Urinary bladder (tissue), 4 donors: ENCODE results near the gene PSMC3IP. TPM values are rescaled to one million over a fixed set of nuclear protein-coding genes. Genes with fewer than 3 reads are reported as not detected.

Experiments
- DNase-seq: peaks from one replicate; pipeline ENCODE4 v3.0.0-alpha.2; 2015; ENCODE audit errors: extremely low spot score
- H3K27ac ChIP-seq: one replicate; pipeline ENCODE4 v1.5.1; 2013; ENCODE audit warnings: low read depth, mild to moderate bottlenecking, moderate library complexity
- H3K36me3 ChIP-seq: one replicate; pipeline ENCODE4 v1.6.1; 2013; ENCODE audit warnings: mild to moderate bottlenecking, moderate library complexity; ENCODE audit not compliant: insufficient read depth
- H3K4me1 ChIP-seq: one replicate; pipeline ENCODE4 v1.6.1; 2013; ENCODE audit warnings: mild to moderate bottlenecking, moderate library complexity; ENCODE audit not compliant: insufficient read depth
- H3K4me3 ChIP-seq: one replicate; pipeline ENCODE4 v1.5.1; 2013; ENCODE audit warnings: low read depth, low read length
- WGBS: extraction: QIAGEN DNeasy Blood & Tissue Kit; methylation state at CpG from one replicate; pipeline ENCODE4 v1.1.7; 2013; 5-methylcytosine and 5-hydroxymethylcytosine counted together
- polyA plus RNA-seq: library from polyadenylated mRNA; stranded (reverse); fragments of 200-250 nt; gene quantifications from one replicate; pipeline ENCODE4 v1.2.3, GENCODE V29; 2013
- total RNA-seq: library from RNA; depleted of rRNA; stranded (reverse); fragments of >200 nt; gene quantifications from one replicate; pipeline ENCODE4 v1.2.3, GENCODE V29; 2014
- donor health status: healthy with polysubstance abuse.
- donor health status: healthy.

The PSMC3IP gene
- total and polyA plus RNA-seq, 2 donors, result 4.5 to 7.9 TPM

DNA sequence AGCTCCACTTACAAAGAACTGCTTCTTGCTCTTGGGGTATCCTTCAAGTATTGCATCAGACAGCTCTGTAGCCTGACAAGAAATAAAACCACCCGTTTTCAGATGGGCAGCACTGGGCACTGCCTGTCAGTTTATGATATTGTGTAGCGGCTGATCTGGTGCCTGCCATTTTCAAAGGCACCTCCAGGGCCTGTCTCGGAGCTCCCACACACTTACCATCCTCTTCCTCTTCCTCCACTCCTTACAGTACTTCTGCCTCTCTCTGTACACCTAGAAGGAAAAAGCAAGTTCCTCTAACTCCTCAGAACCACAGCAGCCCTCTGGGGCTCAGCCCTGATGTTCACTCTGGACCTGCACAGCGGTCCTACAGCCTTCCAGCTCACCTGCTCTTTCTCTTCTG lies 4.4 kb downstream of the PSMC3IP start:
- Histone ChIP-seq H3K4me1 (no peaks in the 10 kb centered on the region), H3K4me3 (no peak overlapping the region), H3K36me3 (peaks cover 9% of the 10 kb centered on the region), H3K27ac (no peak overlapping the region)
- no peak for DNase-seq
- WGBS, result 84% methylated on average over 4 of the region's 4 CpGs

DNA sequence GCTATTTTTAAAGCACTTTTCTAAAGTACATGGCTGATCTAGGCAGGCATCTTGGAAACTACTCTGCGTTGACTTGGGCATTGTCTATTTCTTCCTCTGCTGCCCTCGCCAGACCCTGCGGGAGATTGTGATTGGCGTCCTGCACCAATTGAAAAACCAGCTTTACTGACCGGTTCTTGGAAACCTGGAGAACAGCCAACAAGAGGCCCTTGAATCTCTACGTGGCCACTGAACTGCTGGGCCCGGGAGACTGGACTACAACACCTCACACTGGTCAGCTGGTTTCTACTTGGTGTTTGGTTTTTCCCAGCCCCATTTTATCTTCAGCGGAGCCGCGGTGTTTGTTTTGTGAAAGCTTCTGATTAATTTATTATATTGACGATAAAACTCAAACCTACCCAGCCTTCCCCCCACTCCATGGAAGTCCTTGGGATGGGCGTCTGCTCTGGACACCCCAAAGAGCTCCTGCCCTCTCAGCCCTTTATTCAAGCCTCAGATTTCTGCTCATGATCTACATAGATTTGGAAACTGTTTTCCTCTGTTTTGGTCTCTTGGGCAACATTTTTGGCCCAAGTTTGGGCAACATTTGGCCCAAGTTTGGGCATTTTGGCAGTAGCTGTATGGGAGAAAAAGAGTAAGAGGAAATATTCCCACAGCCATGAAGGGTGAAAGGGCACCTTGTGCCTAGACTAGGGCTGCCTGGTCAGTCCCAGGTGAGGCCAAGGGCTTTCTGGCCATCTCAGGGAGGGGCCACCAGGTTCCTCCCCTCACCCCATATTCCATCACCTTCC lies 5.9 kb downstream of the PSMC3IP start:
- H3K27ac ChIP-seq, result no peak overlapping the region
- 72% methylated on average over 12 of the region's 12 CpGs for WGBS
- H3K4me3 ChIP-seq, result no peak overlapping the region
- H3K4me1 ChIP-seq, result no peaks in the 10 kb centered on the region
- DNase-seq, result no peak
- peaks cover 9% of the 10 kb centered on the region for H3K36me3 ChIP-seq

DNA sequence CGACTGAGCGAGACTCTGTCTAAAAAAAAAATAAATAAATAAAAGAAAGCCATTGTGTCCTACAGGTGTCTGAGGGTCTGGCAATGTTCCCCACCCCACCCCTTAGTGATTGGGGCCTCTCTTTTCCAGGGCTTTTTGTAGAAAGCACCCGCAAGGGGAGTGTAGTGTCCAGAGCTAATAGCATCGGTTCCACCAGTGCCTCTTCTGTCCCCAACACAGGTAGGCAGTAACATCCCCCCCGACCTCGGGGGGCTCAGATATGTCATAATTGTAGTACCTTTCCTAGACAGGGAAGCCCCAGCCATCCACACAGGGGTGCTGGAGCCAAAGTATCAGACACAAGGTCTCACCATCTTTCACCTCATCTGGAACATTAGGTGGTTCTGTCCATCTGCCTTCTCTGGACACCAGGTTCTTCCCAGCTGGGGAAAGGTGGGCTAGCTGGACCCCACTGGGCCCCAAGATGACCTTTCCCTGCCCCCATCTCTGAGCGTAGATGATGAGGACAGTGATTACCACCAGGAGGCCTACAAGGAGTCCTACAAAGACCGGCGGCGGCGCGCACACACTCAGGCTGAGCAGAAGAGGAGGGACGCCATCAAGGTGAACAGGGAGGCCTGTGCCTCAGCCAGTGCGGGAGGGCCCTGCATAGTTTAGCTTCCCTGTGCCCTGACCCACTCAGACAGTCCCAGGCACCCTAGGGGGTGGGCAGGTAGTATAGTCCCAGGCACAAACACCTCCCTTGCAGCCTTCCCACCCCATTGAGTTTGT lies 9.0 kb downstream of the PSMC3IP start:
- 87% methylated on average over 14 of the region's 14 CpGs for WGBS
- Histone ChIP-seq H3K4me3 (no peak overlapping the region), H3K36me3 (peaks cover 9% of the 10 kb centered on the region), H3K27ac (no peak overlapping the region), H3K4me1 (no peaks in the 10 kb centered on the region)
- DNase-seq, result no peak

DNA sequence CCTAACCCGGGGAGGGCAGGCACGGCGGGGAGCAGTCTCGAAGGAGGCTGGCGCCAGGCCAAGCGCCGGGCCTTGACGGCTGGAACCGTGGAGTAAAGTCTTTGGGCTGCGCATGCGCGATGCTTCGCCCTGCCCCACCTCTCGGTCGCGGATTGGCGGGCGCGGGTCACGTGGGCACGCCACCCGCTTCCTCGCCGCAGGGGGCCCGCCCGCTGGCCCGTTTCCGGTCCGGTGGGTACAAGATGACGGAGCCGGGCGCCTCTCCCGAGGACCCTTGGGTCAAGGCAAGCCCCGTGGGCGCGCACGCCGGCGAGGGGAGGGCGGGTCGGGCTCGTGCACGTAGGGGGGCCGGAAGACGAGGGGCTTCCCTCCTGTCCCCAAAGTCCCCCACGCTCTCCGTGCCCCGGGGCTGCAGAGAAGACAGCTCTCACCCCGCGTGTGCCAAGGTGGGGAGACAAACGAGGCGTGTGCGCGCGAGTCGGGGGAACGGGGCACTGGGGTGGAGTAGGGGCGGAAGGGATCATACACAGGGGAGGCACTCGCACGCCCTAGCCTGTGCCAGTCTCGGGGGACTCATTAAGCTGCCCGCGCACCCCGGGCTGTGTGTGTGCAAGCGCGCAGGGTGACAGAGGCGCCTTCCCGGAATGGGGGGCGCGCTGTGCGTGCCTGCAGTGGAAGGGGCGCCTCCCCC lies 10.5 kb downstream of the PSMC3IP start, which contains the start of gene MLX:
Gene MLX (plus strand): TSS at position 218 of the 691 bp plus-strand sequence. CDS start 25 bp downstream, at position 243.
- Histone ChIP-seq H3K4me3 (peak within 1 kb of the TSS; percentile 70), H3K27ac (peak within 1 kb of the TSS; percentile 76), H3K4me1 (peaks cover 2% of the 10 kb centered on the region), H3K36me3 (peaks cover 2% of the 10 kb centered on the region)
- peak; percentile 69 for DNase-seq
- under 1% methylated on average over 72 of the region's 72 CpGs for WGBS

DNA sequence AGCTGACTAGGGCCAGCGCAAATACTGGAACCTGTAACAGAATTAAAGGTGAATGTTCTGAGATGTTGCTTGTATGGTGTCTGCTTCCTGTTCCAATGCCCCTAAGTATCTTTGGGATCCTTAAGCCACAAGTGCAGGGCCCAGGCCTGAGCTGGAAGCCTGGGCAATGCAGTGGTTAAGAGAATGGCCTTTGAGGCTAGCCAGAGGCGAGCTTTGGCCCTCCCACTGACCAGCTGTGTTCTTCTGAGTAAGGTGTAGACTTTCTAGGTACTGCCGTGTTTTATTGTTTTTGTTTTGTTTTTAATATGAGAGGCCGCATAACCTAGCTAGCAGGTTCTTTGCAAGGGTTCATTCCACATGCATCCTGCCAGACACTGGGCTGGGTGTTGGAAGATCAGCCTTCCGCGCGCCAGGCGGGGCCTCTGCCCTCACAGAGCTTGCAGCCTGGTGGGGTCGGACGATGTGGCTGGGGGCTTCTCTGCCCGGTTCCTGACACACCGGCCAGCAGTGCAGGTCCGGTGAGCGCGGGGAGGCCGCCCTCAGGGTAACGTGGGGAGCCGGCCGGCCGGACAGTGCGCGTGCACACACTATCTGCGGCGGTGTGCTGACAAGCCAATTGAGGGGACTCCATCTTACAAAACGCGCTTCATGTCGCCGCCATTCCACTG lies 11.2 kb downstream of the PSMC3IP start:
- WGBS, result 24% methylated on average over 28 of the region's 28 CpGs
- no peak for DNase-seq
- Histone ChIP-seq H3K4me3 (peak overlapping the region; percentile 70), H3K4me1 (peaks cover 2% of the 10 kb centered on the region), H3K27ac (no peak overlapping the region), H3K36me3 (peaks cover under 1% of the 10 kb centered on the region)

DNA sequence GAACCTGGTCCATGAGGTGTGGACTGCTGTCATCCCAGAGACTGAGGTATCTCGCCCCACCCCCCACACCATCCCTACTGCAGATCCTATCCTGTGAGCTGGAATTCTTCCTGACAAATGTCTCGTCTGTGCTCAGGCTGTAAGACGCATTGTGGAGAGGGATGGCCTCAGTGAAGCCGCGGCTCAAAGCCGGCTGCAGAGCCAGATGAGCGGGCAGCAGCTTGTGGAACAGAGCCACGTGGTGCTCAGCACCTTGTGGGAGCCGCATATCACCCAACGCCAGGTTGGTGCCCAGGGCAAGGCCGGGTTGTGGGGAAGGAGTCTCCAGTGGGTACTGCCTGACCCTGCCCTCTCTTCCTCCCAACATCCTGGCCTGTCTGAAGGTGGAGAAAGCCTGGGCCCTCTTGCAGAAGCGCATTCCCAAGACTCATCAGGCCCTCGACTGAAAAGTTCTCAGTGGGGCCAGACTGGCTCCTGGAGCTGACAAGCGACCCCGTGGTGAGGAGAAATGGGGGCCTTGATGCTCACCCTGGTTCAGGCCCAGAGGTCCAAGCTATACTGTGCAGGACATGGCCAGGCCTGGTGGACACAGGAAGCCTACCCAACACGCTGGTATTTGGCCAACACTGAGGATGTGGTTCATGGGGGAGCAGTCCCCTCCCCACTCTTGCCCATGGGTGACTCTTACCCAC lies 11.9 kb downstream of the PSMC3IP start:
- Histone ChIP-seq H3K36me3 (no peaks in the 10 kb centered on the region), H3K4me3 (no peak overlapping the region), H3K4me1 (peaks cover 2% of the 10 kb centered on the region), H3K27ac (no peak overlapping the region)
- WGBS, result 91% methylated on average over 16 of the region's 16 CpGs
- no peak for DNase-seq

DNA sequence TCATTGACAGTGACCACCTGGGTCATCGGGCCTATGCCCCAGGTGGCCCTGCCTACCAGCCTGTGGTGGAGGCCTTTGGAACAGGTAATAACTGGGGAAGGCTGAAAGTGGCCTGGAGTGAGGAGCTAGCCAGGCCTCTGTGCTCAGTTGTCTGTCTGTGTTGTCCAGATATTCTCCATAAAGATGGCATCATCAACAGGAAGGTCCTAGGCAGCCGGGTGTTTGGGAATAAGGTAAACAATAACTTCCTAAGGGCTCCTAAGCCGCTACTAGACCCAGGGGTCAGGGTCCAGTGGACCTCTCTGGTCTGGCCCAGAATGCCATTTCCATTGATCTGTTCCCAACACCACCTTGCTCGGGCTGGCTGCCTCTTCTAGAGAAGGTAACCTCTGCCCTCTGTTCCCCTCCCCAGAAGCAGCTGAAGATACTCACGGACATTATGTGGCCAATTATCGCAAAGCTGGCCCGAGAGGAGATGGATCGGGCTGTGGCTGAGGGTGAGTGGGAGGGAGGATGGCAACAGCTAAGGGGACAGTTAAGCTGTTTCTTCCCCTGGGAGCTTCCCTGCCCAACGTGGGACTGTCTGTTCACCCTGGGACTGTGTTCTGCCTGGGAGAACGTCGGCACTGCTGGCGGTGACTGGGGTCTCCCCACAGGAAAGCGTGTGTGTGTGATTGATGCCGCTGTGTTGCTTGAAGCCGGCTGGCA lies 12.6 kb downstream of the PSMC3IP start:
- Histone ChIP-seq H3K27ac (no peak overlapping the region), H3K4me1 (peaks cover 2% of the 10 kb centered on the region), H3K36me3 (no peaks in the 10 kb centered on the region), H3K4me3 (no peak overlapping the region)
- WGBS, result 87% methylated on average over 15 of the region's 15 CpGs
- DNase-seq, result no peak

DNA sequence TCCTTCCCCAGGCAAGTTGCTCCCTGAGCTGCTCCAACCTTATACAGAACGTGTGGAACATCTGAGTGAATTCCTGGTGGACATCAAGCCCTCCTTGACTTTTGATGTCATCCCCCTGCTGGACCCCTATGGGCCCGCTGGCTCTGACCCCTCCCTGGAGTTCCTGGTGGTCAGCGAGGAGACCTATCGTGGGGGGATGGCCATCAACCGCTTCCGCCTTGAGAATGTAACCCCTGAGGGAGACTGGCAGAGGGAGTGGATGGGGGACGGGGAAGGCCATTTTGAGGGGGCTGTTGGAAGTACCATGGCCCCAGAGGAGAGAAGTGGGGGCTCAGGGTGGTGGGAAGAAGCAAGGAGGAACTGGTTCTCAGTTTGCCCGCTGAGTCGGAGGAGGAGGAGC lies 13.6 kb downstream of the PSMC3IP start:
- H3K36me3 ChIP-seq, result no peaks in the 10 kb centered on the region
- no peak overlapping the region for H3K27ac ChIP-seq
- H3K4me3 ChIP-seq, result no peak overlapping the region
- peaks cover 2% of the 10 kb centered on the region for H3K4me1 ChIP-seq
- DNase-seq, result no peak
- WGBS, result 83% methylated on average over 9 of the region's 9 CpGs

DNA sequence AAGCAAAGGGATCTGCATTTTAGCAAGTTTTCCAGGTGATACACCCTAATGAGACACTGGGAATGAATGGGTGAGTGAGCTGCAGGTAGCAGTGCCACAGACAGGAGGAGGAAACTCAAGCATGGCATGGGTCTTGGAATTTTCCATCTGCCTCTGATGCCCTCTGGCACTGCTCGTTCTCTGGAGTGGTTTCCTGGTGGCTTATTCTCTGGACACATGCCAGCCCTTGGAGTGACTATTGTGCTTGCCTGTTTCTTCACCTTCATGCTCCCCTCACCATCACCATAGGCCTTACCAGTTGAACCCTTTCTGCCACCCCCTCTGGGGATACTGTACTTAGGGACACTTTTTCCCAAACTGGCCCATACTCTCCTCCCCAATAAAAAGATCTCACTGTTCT lies 14.0 kb downstream of the PSMC3IP start:
- 23% methylated on average over 1 of the region's 1 CpG for WGBS
- no peak for DNase-seq
- H3K27ac ChIP-seq, result no peak overlapping the region
- no peaks in the 10 kb centered on the region for H3K36me3 ChIP-seq
- H3K4me1 ChIP-seq, result peaks cover 2% of the 10 kb centered on the region
- no peak overlapping the region for H3K4me3 ChIP-seq

DNA sequence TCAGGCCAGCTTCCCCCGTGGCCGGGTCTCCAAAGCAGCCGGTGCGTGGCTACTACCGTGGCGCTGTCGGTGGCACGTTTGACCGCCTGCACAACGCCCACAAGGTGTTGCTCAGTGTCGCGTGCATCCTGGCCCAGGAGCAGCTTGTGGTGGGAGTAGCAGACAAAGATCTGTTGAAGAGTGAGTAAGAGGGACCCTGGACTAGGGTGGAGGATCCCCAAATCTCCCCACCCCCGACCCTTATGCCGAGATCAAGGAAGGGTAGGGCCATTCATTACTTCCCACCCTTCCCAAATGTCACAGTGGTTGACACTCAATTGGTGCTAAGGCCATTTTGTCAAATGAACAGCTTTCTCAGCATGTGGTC lies 14.4 kb downstream of the PSMC3IP start:
- H3K36me3 ChIP-seq, result no peaks in the 10 kb centered on the region
- H3K27ac ChIP-seq, result no peak overlapping the region
- peak overlapping the region; percentile 81 for H3K4me3 ChIP-seq
- no peak for DNase-seq
- H3K4me1 ChIP-seq, result peaks cover 2% of the 10 kb centered on the region
- WGBS, result 81% methylated on average over 14 of the region's 14 CpGs

DNA sequence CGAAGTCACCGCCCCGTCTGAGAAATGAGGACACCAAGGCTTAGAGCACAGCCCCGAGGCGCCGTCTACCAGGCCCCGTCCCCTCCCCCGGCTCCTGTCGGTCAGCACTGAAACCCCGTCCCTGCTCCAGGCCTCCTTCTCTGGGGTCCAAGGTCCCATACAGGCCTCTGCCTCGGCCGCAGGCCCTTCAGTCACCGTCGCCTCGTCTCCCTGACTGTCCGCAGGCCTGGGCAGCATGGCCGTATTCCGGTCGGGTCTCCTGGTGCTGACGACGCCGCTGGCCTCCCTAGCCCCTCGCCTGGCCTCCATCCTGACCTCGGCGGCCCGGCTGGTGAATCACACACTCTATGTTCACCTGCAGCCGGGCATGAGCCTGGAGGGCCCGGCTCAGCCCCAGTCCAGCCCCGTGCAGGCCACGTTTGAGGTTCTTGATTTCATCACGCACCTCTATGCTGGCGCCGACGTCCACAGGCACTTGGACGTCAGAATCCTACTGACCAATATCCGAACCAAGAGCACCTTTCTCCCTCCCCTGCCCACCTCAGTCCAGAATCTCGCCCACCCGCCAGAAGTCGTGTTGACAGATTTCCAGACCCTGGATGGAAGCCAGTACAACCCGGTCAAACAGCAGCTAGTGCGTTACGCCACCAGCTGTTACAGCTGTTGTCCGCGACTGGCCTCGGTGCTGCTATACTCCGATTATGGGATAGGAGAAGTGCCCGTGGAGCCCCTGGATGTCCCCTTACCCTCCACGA lies 15.0 kb downstream of the PSMC3IP start:
- H3K27ac ChIP-seq, result peak overlapping the region; percentile 71
- peaks cover 2% of the 10 kb centered on the region for H3K4me1 ChIP-seq
- no peaks in the 10 kb centered on the region for H3K36me3 ChIP-seq
- peak overlapping the region; percentile 81 for H3K4me3 ChIP-seq
- no peak for DNase-seq
- WGBS, result 9% methylated on average over 48 of the region's 48 CpGs

DNA sequence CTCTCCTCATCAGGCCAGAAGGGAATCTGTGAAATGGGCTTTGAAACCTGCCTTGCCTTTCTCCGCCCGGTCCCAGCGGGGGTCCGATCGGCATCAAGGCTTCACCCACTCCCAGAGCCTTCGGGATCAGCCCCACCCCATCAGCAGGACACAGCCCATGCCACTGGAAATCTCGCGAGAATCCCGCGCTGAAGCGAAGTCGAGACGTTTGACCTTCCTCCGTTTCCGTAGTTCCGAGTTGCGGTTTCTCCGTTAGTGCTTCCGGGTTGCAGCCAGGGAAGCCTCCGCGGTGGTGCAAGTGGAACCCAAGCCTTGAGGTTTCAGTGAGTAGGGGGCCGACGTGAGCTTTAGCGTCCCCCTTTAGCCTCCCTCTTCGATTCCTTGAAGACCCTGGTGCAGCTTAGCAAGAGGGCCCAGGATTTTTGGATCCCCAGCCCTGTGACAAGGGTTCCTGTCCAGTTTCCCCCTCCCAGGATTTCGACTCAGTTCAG lies 15.6 kb downstream of the PSMC3IP start, which contains the start of gene COASY:
Gene COASY (plus strand): TSS at position 252 of the 491 bp plus-strand sequence. CDS start 475 bp downstream, outside the sequence.
- peak within 1 kb of the TSS; percentile 71 for H3K27ac ChIP-seq
- no peaks in the 10 kb centered on the region for H3K36me3 ChIP-seq
- WGBS, result under 1% methylated on average over 26 of the region's 26 CpGs
- H3K4me1 ChIP-seq, result peaks cover 2% of the 10 kb centered on the region
- peak within 1 kb of the TSS; percentile 81 for H3K4me3 ChIP-seq
- DNase-seq, result peak; percentile 95
